Measurements from ENCODE around the gene SELE.

SELE gene, protein sequence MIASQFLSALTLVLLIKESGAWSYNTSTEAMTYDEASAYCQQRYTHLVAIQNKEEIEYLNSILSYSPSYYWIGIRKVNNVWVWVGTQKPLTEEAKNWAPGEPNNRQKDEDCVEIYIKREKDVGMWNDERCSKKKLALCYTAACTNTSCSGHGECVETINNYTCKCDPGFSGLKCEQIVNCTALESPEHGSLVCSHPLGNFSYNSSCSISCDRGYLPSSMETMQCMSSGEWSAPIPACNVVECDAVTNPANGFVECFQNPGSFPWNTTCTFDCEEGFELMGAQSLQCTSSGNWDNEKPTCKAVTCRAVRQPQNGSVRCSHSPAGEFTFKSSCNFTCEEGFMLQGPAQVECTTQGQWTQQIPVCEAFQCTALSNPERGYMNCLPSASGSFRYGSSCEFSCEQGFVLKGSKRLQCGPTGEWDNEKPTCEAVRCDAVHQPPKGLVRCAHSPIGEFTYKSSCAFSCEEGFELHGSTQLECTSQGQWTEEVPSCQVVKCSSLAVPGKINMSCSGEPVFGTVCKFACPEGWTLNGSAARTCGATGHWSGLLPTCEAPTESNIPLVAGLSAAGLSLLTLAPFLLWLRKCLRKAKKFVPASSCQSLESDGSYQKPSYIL
- total RNA-seq = 0 to 0.21 (median 0) reads per million in 9 experiments

DNA sequence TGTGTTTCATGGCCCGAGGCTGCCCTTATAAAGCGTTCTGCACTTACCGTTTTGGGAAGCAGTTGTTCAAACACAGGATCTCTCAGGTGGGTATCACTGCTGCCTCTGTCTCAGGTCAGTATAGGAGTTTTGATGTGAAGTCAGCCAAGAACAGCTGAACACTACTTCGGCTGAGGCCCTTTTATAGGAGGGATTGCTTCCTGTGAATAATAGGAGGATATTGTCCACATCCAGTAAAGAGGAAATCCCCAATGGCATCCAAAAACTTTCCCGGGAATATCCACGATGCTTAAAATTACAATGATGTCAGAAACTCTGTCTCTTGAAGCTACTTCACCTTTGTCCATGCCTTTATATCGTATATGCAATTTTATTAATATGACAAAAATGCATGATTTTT is at the start of gene SELE:
SELE (minus strand) TSS at position 156 of the 400 bp plus-strand sequence. CDS start 467 bp downstream, outside the sequence.
- Mint-ChIP-seq H3K4me1 (ENCODE audit: low read depth in 2 of 2) (no peaks in the 10 kb centered on the region), H3K27ac (no peak within 1 kb of the TSS), H3K4me3 (no peak within 1 kb of the TSS), H3K36me3 (ENCODE audit: insufficient read depth) (peaks cover 3% of the 10 kb centered on the region), H3K27me3 (peaks cover 56 to 72% of the 10 kb centered on the region in 2 donors), H3K9me3 (no peaks in the 10 kb centered on the region)
- ATAC-seq (replicated peaks) (no peak), DNase-seq (no peak)

DNA sequence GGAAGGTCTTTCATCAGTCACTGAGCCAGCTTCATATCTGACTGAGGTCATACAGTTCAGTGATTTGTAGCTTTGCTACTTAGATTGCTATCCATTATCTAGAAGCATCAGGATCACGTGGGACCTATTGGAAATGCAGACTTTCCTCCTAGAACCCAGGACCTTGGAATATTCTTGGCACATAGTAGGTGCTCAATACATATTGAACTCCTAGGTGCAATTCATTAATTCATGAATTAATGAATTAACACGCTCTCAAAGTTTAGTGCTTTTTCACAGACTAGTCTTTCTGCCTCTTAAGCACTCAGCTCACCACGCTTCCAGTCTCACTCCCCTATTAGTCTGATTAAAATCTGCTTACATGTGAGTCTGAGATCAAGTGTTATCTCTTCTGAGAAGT is 48.7 kb upstream of the SELE start:
- ATAC-seq (replicated peaks) (no peak), DNase-seq (no peak)
- Mint-ChIP-seq H3K9me3 (no peaks in the 10 kb centered on the region), H3K4me1 (ENCODE audit: low read depth in 2 of 2) (no peaks in the 10 kb centered on the region), H3K4me3 (no peak overlapping the region), H3K27ac (no peak overlapping the region), H3K27me3 (peaks cover 27 to 38% of the 10 kb centered on the region in 2 donors), H3K36me3 (ENCODE audit: insufficient read depth) (no peaks in the 10 kb centered on the region)

DNA sequence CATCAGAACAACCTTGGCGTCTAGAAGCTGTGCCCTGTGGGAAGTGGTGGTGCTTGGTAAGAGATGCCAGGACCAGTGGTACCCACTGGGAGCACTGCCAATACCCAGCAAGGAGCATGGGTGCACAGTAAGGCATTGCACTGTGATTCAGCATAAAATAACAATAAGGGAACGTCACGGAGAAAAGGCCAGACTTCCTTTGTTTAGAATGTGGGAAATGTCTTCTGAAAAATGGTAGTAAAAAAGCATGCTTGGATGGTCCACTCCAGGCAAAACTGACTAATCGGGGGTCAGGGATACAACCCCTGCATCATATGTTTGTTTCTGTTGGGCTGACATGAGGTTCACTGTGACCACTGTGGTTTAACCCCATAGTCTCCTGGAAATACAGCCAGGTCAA is 46.1 kb upstream of the SELE start:
- no peaks in the 10 kb centered on the region for H3K4me1 Mint-ChIP-seq (ENCODE audit: low read depth in 2 of 2)
- H3K9me3 Mint-ChIP-seq = no peaks in the 10 kb centered on the region
- H3K27ac Mint-ChIP-seq = no peak overlapping the region
- ATAC-seq (replicated peaks) (no peak), DNase-seq (no peak)
- H3K4me3 Mint-ChIP-seq = no peak overlapping the region
- no peaks in the 10 kb centered on the region for H3K36me3 Mint-ChIP-seq (ENCODE audit: insufficient read depth)
- peaks cover 21 to 29% of the 10 kb centered on the region in 2 donors for H3K27me3 Mint-ChIP-seq

- no peak overlapping the region for H3K27ac Mint-ChIP-seq
- no peak overlapping the region for H3K4me3 Mint-ChIP-seq
- no peaks in the 10 kb centered on the region for H3K4me1 Mint-ChIP-seq (ENCODE audit: low read depth in 2 of 2)
- ATAC-seq (replicated peaks) (no peak), DNase-seq (no peak)
- H3K9me3 Mint-ChIP-seq = no peaks in the 10 kb centered on the region
- H3K36me3 Mint-ChIP-seq (ENCODE audit: insufficient read depth) = no peaks in the 10 kb centered on the region
- H3K27me3 Mint-ChIP-seq = peaks cover 17 to 21% of the 10 kb centered on the region in 2 donors
Observed at GRCh38 chr1:169779150-169779549, 45.3 kb upstream of the SELE start.

- no peak overlapping the region for H3K27ac Mint-ChIP-seq
- no peaks in the 10 kb centered on the region for H3K27me3 Mint-ChIP-seq
- no peak for ATAC-seq (replicated peaks)
- no peaks in the 10 kb centered on the region for H3K9me3 Mint-ChIP-seq
- H3K4me3 Mint-ChIP-seq = no peak overlapping the region
- no peaks in the 10 kb centered on the region for H3K36me3 Mint-ChIP-seq (ENCODE audit: insufficient read depth)
- H3K4me1 Mint-ChIP-seq (ENCODE audit: low read depth in 2 of 2) = no peaks in the 10 kb centered on the region
- no peak for DNase-seq
Observed at GRCh38 chr1:169776440-169776839, 42.6 kb upstream of the SELE start.

DNA sequence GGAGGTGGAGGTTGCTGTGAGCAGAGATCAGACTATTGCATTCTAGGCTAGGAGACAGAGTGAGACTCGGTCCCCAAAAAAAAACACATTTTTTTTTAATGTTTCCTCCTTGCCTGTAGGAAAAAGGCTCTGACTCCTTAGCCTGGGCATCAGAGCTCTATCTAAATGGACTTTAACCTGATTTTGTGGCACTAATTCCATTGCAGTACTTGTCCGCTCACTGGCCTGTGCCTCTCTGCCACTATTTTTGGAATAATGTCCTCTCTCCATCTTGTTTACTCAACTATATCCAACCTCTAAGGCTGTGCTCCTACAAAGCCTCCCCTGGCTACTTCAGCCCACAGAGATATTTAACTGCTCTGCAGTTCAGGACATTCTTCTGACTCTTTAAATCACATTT is 34.3 kb upstream of the SELE start:
- Mint-ChIP-seq H3K4me1 (ENCODE audit: low read depth in 2 of 2) (no peaks in the 10 kb centered on the region), H3K27me3 (peaks cover 20 to 24% of the 10 kb centered on the region in 2 donors), H3K27ac (no peak overlapping the region), H3K9me3 (no peaks in the 10 kb centered on the region), H3K36me3 (ENCODE audit: insufficient read depth) (no peaks in the 10 kb centered on the region), H3K4me3 (no peak overlapping the region)
- ATAC-seq (replicated peaks) (no peak), DNase-seq (no peak)

DNA sequence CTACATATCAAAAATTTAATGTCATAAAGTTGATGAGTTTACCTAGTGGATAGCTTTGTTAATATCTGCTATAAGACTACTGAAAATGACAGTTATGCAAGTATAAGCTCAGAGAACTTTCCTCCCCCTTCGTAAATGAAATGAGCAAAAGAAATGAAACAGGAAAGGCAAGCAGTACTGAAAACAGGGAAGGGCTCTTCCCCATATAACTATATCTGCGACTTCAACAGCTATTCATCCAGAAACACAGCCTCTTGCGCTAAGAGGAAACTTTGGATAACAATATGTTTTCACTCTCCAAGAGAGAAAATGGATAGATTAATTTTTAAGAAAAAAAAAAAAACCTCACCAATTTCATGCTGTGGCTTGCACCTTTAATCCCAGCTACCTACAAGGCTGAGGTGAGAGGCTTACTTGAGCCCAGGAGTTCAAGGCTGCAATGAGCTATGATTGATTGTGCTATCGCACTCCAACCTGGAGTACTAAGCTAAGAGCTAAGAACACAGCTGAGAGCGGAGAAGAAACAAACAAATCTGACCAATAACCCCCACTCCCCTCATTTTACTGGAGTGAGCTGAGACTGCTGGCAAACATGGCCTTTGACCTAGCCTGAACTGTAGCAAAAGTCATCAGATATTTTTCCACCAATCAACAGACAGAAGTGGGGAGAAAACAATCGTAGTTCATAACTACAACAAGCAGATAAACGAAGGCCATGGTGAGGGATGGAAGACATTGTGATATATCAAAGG is 31.9 kb upstream of the SELE start:
- Mint-ChIP-seq H3K9me3 (no peaks in the 10 kb centered on the region), H3K27me3 (peaks cover 23 to 27% of the 10 kb centered on the region in 2 donors), H3K27ac (no peak overlapping the region), H3K4me3 (no peak overlapping the region), H3K4me1 (ENCODE audit: low read depth in 2 of 2) (no peaks in the 10 kb centered on the region), H3K36me3 (ENCODE audit: insufficient read depth) (no peaks in the 10 kb centered on the region)
- DNase-seq = no peak
- ATAC-seq (replicated peaks) = no peak

GRCh38 chr1:169764919-169765318 is 31.0 kb upstream of the SELE start:
- H3K4me3 Mint-ChIP-seq = no peak overlapping the region
- no peaks in the 10 kb centered on the region for H3K9me3 Mint-ChIP-seq
- no peak for ATAC-seq (replicated peaks)
- H3K4me1 Mint-ChIP-seq (ENCODE audit: low read depth in 2 of 2) = no peaks in the 10 kb centered on the region
- no peaks in the 10 kb centered on the region for H3K36me3 Mint-ChIP-seq (ENCODE audit: insufficient read depth)
- DNase-seq = no peak
- no peak overlapping the region for H3K27ac Mint-ChIP-seq
- H3K27me3 Mint-ChIP-seq = peaks cover 23 to 27% of the 10 kb centered on the region in 2 donors

DNA sequence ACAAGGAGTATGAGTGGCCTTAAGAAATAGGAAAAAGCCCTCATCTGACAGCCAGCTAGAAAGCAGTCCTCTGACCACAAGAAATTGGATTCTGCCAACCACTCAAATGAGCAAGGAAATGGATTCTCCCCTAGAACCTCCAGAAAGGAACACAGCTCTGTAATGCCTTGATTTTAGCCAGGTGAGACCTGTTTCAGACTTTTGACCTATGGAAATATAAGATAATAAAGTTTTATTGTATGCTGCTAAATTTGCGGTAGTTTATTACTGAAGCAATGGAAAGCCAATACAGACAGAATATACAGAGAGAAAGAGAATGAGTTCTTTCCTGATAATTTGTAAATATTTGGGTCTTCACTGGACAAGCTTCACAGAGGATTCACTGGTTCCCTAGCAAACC is 28.8 kb upstream of the SELE start:
- no peaks in the 10 kb centered on the region for H3K9me3 Mint-ChIP-seq
- peaks cover 23 to 27% of the 10 kb centered on the region in 2 donors for H3K27me3 Mint-ChIP-seq
- no peak overlapping the region for H3K4me3 Mint-ChIP-seq
- H3K36me3 Mint-ChIP-seq (ENCODE audit: insufficient read depth) = no peaks in the 10 kb centered on the region
- ATAC-seq (replicated peaks) (no peak), DNase-seq (no peak)
- H3K4me1 Mint-ChIP-seq (ENCODE audit: low read depth in 2 of 2) = no peaks in the 10 kb centered on the region
- H3K27ac Mint-ChIP-seq = no peak overlapping the region

DNA sequence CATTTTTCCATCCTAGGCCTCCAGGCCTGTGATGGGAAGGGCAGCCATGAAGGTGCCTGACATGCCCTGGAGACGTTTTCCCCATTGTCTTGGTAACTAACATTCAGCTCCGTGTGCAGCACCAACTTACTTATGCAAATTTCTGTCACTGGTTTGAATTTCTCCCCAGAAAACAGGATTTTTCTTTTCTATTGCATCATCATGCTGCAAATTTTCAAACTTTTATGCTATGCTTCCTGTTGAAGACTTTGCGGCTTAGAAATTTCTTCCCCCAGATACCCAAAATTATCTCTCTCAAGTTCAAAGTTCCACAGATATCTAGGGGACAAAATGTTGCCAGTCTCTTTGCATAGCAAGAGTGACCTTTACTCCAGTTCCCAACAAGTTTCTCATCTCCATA is 25.2 kb upstream of the SELE start:
- Mint-ChIP-seq H3K9me3 (no peaks in the 10 kb centered on the region), H3K27me3 (peaks cover 11 to 28% of the 10 kb centered on the region in 2 donors), H3K4me3 (no peak overlapping the region), H3K4me1 (ENCODE audit: low read depth in 2 of 2) (no peaks in the 10 kb centered on the region), H3K27ac (no peak overlapping the region), H3K36me3 (ENCODE audit: insufficient read depth) (no peaks in the 10 kb centered on the region)
- ATAC-seq (replicated peaks) (no peak), DNase-seq (no peak)

- no peak for DNase-seq
- Mint-ChIP-seq H3K4me3 (no peak overlapping the region), H3K27ac (no peak overlapping the region), H3K36me3 (ENCODE audit: insufficient read depth) (no peaks in the 10 kb centered on the region), H3K9me3 (no peaks in the 10 kb centered on the region), H3K27me3 (peaks cover 18 to 28% of the 10 kb centered on the region in 2 donors), H3K4me1 (ENCODE audit: low read depth in 2 of 2) (no peaks in the 10 kb centered on the region)
- ATAC-seq (replicated peaks) = no peak
Observed at GRCh38 chr1:169753549-169753948, 19.7 kb upstream of the SELE start.

DNA sequence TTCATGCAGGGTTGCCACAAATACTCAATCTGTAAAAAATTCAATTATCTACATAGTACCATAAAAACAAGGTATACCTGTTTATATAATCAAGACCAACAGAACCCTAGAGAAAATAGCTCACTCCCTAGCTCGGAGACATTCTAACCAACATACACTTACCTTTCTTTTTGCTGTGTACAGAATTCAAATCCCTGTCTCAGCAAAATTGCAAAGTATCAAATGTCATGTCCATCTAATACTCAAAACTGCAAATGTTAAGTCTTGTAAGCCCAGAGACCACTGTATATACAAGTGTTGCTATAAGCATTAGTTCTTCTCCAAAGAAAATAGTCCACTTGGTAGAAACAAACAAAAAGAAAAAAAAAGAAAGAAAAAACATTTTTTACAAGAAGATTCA is 16.2 kb upstream of the SELE start:
- DNase-seq (no peak), ATAC-seq (replicated peaks) (no peak)
- Mint-ChIP-seq H3K9me3 (no peaks in the 10 kb centered on the region), H3K27ac (no peak overlapping the region), H3K4me1 (ENCODE audit: low read depth in 2 of 2) (no peaks in the 10 kb centered on the region), H3K4me3 (no peak overlapping the region), H3K36me3 (ENCODE audit: insufficient read depth) (no peaks in the 10 kb centered on the region), H3K27me3 (peaks cover 16 to 24% of the 10 kb centered on the region in 2 donors)

DNA sequence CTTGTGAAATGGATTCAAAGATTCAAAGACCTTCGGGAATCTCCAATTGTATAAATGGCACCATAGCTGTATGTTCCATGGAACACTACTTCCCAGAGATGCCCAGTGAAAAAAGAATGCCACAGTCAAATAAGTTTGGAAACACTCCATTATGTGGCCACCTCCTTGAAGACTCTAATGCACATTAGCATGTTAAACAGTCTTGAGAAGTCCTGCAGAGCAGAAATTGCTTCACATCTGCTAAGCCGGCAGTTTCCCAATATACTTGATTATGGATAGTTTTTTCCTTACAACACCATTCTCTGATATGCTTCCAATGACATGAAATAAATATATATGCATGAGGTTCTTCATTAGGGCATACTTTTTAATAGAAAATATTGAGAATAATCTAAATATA is 12.7 kb upstream of the SELE start:
- DNase-seq = no peak
- H3K4me1 Mint-ChIP-seq (ENCODE audit: low read depth in 2 of 2) = no peaks in the 10 kb centered on the region
- no peak overlapping the region for H3K27ac Mint-ChIP-seq
- ATAC-seq (replicated peaks) = no peak
- H3K27me3 Mint-ChIP-seq = peaks cover 17 to 33% of the 10 kb centered on the region in 2 donors
- no peak overlapping the region for H3K4me3 Mint-ChIP-seq
- no peaks in the 10 kb centered on the region for H3K9me3 Mint-ChIP-seq
- H3K36me3 Mint-ChIP-seq (ENCODE audit: insufficient read depth) = peaks cover 3% of the 10 kb centered on the region
